NB4 (cell line): ENCODE results near the gene CCDC138.

Experiments
- MAX ChIP-seq: IDR thresholded peaks from 2 replicates; pipeline ENCODE4 v1.6.1; 2011; ENCODE audit warnings: low read depth, low read length
- POLR2A ChIP-seq: IDR thresholded peaks from 2 replicates; pipeline ENCODE4 v1.6.1; 2011; ENCODE audit warnings: mild to moderate bottlenecking; ENCODE audit not compliant: insufficient read length; ENCODE audit errors: extremely low read depth
- TF ChIP-seq, protein P1 (sequence below): IDR thresholded peaks from one replicate; pipeline ENCODE4 v1.5.1; 2012; ENCODE audit warnings: low read depth, low read length

DNA sequence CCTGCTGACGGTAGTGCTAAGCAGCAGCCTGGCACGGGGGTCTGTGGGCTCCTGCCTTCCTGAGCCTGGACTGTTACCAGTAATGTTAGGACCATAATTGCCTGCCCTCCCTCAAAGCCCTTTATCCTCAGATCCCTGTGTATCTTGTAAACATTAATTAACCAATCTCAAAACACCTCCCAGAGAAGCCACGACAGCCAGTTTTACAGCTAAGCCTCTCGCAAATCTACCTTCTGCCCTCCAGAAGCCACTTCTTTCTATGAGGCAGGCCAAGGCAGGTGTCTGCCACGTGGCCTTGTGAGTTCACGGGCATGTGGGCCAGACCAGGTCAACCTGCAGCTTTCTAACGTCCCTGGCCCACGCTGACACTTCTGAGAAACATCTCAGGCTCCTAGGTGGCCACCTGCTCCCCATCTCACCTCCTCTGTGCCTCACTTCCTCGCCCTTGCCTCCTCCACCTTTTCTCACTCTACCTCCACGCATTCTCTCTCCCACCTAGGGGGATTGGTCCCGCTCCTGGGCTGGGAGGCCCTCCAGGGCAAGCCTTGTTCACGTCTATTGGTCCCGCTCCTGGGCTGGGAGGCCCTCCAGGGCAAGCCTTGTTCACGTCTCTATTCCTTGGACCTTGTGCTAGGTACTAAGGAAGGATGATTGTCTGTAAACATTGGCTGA, 138.1 kb downstream of the CCDC138 start:
- TF ChIP-seq POLR2A (no peak), MAX (no peak)
- TF ChIP-seq, protein P1, sequence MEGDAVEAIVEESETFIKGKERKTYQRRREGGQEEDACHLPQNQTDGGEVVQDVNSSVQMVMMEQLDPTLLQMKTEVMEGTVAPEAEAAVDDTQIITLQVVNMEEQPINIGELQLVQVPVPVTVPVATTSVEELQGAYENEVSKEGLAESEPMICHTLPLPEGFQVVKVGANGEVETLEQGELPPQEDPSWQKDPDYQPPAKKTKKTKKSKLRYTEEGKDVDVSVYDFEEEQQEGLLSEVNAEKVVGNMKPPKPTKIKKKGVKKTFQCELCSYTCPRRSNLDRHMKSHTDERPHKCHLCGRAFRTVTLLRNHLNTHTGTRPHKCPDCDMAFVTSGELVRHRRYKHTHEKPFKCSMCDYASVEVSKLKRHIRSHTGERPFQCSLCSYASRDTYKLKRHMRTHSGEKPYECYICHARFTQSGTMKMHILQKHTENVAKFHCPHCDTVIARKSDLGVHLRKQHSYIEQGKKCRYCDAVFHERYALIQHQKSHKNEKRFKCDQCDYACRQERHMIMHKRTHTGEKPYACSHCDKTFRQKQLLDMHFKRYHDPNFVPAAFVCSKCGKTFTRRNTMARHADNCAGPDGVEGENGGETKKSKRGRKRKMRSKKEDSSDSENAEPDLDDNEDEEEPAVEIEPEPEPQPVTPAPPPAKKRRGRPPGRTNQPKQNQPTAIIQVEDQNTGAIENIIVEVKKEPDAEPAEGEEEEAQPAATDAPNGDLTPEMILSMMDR = no peak
